ENCODE results near the gene VAMP8.
"Not testable (repeated sequence)": the region's sequence is repeated elsewhere in the genome, so short reads cannot be mapped to it uniquely, and the experiment has no call there.

VAMP8 gene

GRCh38 chr2:85547089-85547858 is 30.1 kb upstream of the VAMP8 start:
- no peak for DNase-seq (ENCODE audit: low read depth)

GRCh38 chr2:85547859-85548607 is 29.4 kb upstream of the VAMP8 start:
- DNase-seq (ENCODE audit: low read depth): no peak

- no peak for DNase-seq (ENCODE audit: low read depth)
Observed at GRCh38 chr2:85548608-85548900, 28.8 kb upstream of the VAMP8 start.

GRCh38 chr2:85549095-85549494 is 28.3 kb upstream of the VAMP8 start:
- no peak for DNase-seq (ENCODE audit: low read depth)

GRCh38 chr2:85549826-85550225 is 27.6 kb upstream of the VAMP8 start:
- DNase-seq (ENCODE audit: low read depth): peak; percentile 71

- no peak for DNase-seq (ENCODE audit: low read depth)
Observed at GRCh38 chr2:85550486-85550885, 26.9 kb upstream of the VAMP8 start.

GRCh38 chr2:85551698-85552678 is 25.4 kb upstream of the VAMP8 start:
- no peak for DNase-seq (ENCODE audit: low read depth)

- DNase-seq (ENCODE audit: low read depth): no peak
Observed at GRCh38 chr2:85553184-85553583, 24.2 kb upstream of the VAMP8 start.

GRCh38 chr2:85554980-85555612 is 22.3 kb upstream of the VAMP8 start:
- no peak for DNase-seq (ENCODE audit: low read depth)

GRCh38 chr2:85557130-85557529 is 20.3 kb upstream of the VAMP8 start:
- DNase-seq (ENCODE audit: low read depth): no peak

- DNase-seq (ENCODE audit: low read depth): no peak
Observed at GRCh38 chr2:85558160-85558559, 19.2 kb upstream of the VAMP8 start.

GRCh38 chr2:85560403-85560726 is 17.0 kb upstream of the VAMP8 start:
- DNase-seq (ENCODE audit: low read depth): not testable (repeated sequence)

- DNase-seq (ENCODE audit: low read depth): no peak
Observed at GRCh38 chr2:85560812-85561279, 16.5 kb upstream of the VAMP8 start.

GRCh38 chr2:85561280-85562212 is 15.8 kb upstream of the VAMP8 start, which contains the start of gene GGCX:
Gene GGCX, minus strand, starts transcription at chr2:85561493. Its CDS starts 65 bp downstream, at chr2:85561428.
- DNase-seq (ENCODE audit: low read depth): no peak

GRCh38 chr2:85564144-85564563 is 13.2 kb upstream of the VAMP8 start:
- DNase-seq (ENCODE audit: low read depth): no peak

GRCh38 chr2:85566265-85566664 is 11.1 kb upstream of the VAMP8 start:
- no peak for DNase-seq (ENCODE audit: low read depth)

GRCh38 chr2:85575739-85576138 is 1.6 kb upstream of the VAMP8 start:
- no peak for DNase-seq (ENCODE audit: low read depth)

- no peak for DNase-seq (ENCODE audit: low read depth)
Observed at GRCh38 chr2:85577063-85577385, 362 bp upstream of the VAMP8 start.

GRCh38 chr2:85578243-85579180 is 1.1 kb downstream of the VAMP8 start:
- DNase-seq (ENCODE audit: low read depth): no peak

Data from GM04503 (cell line).